ENCODE measurements around the gene CEBPG. TPM values are rescaled to one million over a fixed set of nuclear protein-coding genes. Genes with fewer than 3 reads are reported as not detected.

Gene CEBPG
- polyA plus RNA-seq, 2 donors, result 18.3 to 20.6 TPM

GRCh38 chr19:33416307-33417215, 43.1 kb downstream of the CEBPG start:
- Histone ChIP-seq H3K4me1 (ENCODE audit: control insufficient read depth in 2 of 2, insufficient read depth in 2 of 2, low read length in 1 of 2) (peaks cover 0 to 10% of the 10 kb centered on the region in 2 donors), H3K36me3 (ENCODE audit: control insufficient read depth in 2 of 2, insufficient read depth in 2 of 2, low read length in 1 of 2) (peaks cover 0 to 3% of the 10 kb centered on the region in 2 donors), H3K27me3 (ENCODE audit: control insufficient read depth in 1 of 2, insufficient read depth in 2 of 2, low read length in 2 of 2) (no peaks in the 10 kb centered on the region), H3K27ac (ENCODE audit: low read depth in 2 of 2, low read length in 1 of 2) (no peak overlapping the region), H3K9me3 (ENCODE audit: control insufficient read depth in 2 of 2, insufficient read depth in 1 of 2, low read depth in 1 of 2, low read length in 1 of 2) (peaks cover 0 to 3% of the 10 kb centered on the region in 2 donors), H3K4me3 (ENCODE audit: low read depth in 1 of 2, low read length in 2 of 2) (no peak overlapping the region)
- 32 to 41% methylated on average over 27 of the region's 27 CpGs for WGBS, 2 donors

- Histone ChIP-seq H3K4me1 (ENCODE audit: control insufficient read depth in 2 of 2, insufficient read depth in 2 of 2, low read length in 1 of 2) (peaks cover 0 to 8% of the 10 kb centered on the region in 2 donors), H3K27ac (ENCODE audit: low read depth in 2 of 2, low read length in 1 of 2) (no peak overlapping the region), H3K9me3 (ENCODE audit: control insufficient read depth in 2 of 2, insufficient read depth in 1 of 2, low read depth in 1 of 2, low read length in 1 of 2) (peaks cover 0 to 3% of the 10 kb centered on the region in 2 donors), H3K4me3 (ENCODE audit: low read depth in 1 of 2, low read length in 2 of 2) (no peak overlapping the region), H3K36me3 (ENCODE audit: control insufficient read depth in 2 of 2, insufficient read depth in 2 of 2, low read length in 1 of 2) (peaks cover 0 to 3% of the 10 kb centered on the region in 2 donors), H3K27me3 (ENCODE audit: control insufficient read depth in 1 of 2, insufficient read depth in 2 of 2, low read length in 2 of 2) (no peaks in the 10 kb centered on the region)
- 92 to 96% methylated on average over 14 of the region's 14 CpGs for WGBS, 2 donors
Observed at GRCh38 chr19:33417751-33418150, 44.2 kb downstream of the CEBPG start.

GRCh38 chr19:33418461-33418860, 45.0 kb downstream of the CEBPG start:
- WGBS, 2 donors, result 87 to 88% methylated on average over 12 of the region's 12 CpGs
- peaks cover 0 to 3% of the 10 kb centered on the region in 2 donors for H3K36me3 ChIP-seq (ENCODE audit: control insufficient read depth in 2 of 2, insufficient read depth in 2 of 2, low read length in 1 of 2)
- H3K4me3 ChIP-seq (ENCODE audit: low read depth in 1 of 2, low read length in 2 of 2), result no peak overlapping the region
- H3K27me3 ChIP-seq (ENCODE audit: control insufficient read depth in 1 of 2, insufficient read depth in 2 of 2, low read length in 2 of 2), result no peaks in the 10 kb centered on the region
- no peaks in the 10 kb centered on the region for H3K9me3 ChIP-seq (ENCODE audit: control insufficient read depth in 2 of 2, insufficient read depth in 1 of 2, low read depth in 1 of 2, low read length in 1 of 2)
- H3K4me1 ChIP-seq (ENCODE audit: control insufficient read depth in 2 of 2, insufficient read depth in 2 of 2, low read length in 1 of 2), result peaks cover 0 to 3% of the 10 kb centered on the region in 2 donors
- no peak overlapping the region for H3K27ac ChIP-seq (ENCODE audit: low read depth in 2 of 2, low read length in 1 of 2)

- H3K9me3 ChIP-seq (ENCODE audit: control insufficient read depth in 2 of 2, insufficient read depth in 1 of 2, low read depth in 1 of 2, low read length in 1 of 2), result no peaks in the 10 kb centered on the region
- no peaks in the 10 kb centered on the region for H3K27me3 ChIP-seq (ENCODE audit: control insufficient read depth in 1 of 2, insufficient read depth in 2 of 2, low read length in 2 of 2)
- no peak overlapping the region for H3K4me3 ChIP-seq (ENCODE audit: low read depth in 1 of 2, low read length in 2 of 2)
- H3K36me3 ChIP-seq (ENCODE audit: control insufficient read depth in 2 of 2, insufficient read depth in 2 of 2, low read length in 1 of 2), result peaks cover 0 to 3% of the 10 kb centered on the region in 2 donors
- no peak overlapping the region for H3K27ac ChIP-seq (ENCODE audit: low read depth in 2 of 2, low read length in 1 of 2)
- 86 to 87% methylated on average over 20 of the region's 20 CpGs for WGBS, 2 donors
- H3K4me1 ChIP-seq (ENCODE audit: control insufficient read depth in 2 of 2, insufficient read depth in 2 of 2, low read length in 1 of 2), result peaks cover 0 to 3% of the 10 kb centered on the region in 2 donors
Observed at GRCh38 chr19:33418871-33419787, 45.6 kb downstream of the CEBPG start.

GRCh38 chr19:33419788-33420130, 46.2 kb downstream of the CEBPG start:
- Histone ChIP-seq H3K27ac (ENCODE audit: low read depth in 2 of 2, low read length in 1 of 2) (no peak overlapping the region), H3K27me3 (ENCODE audit: control insufficient read depth in 1 of 2, insufficient read depth in 2 of 2, low read length in 2 of 2) (no peaks in the 10 kb centered on the region), H3K4me1 (ENCODE audit: control insufficient read depth in 2 of 2, insufficient read depth in 2 of 2, low read length in 1 of 2) (peaks cover 0 to 3% of the 10 kb centered on the region in 2 donors), H3K4me3 (ENCODE audit: low read depth in 1 of 2, low read length in 2 of 2) (no peak overlapping the region), H3K9me3 (ENCODE audit: control insufficient read depth in 2 of 2, insufficient read depth in 1 of 2, low read depth in 1 of 2, low read length in 1 of 2) (no peaks in the 10 kb centered on the region), H3K36me3 (ENCODE audit: control insufficient read depth in 2 of 2, insufficient read depth in 2 of 2, low read length in 1 of 2) (peaks cover 0 to 3% of the 10 kb centered on the region in 2 donors)
- 54 to 68% methylated on average over 6 of the region's 6 CpGs for WGBS, 2 donors

GRCh38 chr19:33420821-33421220, 47.3 kb downstream of the CEBPG start:
- H3K4me3 ChIP-seq (ENCODE audit: low read depth in 1 of 2, low read length in 2 of 2), result no peak overlapping the region
- no peaks in the 10 kb centered on the region for H3K27me3 ChIP-seq (ENCODE audit: control insufficient read depth in 1 of 2, insufficient read depth in 2 of 2, low read length in 2 of 2)
- 80 to 92% methylated on average over 9 of the region's 9 CpGs for WGBS, 2 donors
- H3K9me3 ChIP-seq (ENCODE audit: control insufficient read depth in 2 of 2, insufficient read depth in 1 of 2, low read depth in 1 of 2, low read length in 1 of 2), result no peaks in the 10 kb centered on the region
- H3K27ac ChIP-seq (ENCODE audit: low read depth in 2 of 2, low read length in 1 of 2), result no peak overlapping the region
- H3K4me1 ChIP-seq (ENCODE audit: control insufficient read depth in 2 of 2, insufficient read depth in 2 of 2, low read length in 1 of 2), result peaks cover 0 to 3% of the 10 kb centered on the region in 2 donors
- H3K36me3 ChIP-seq (ENCODE audit: control insufficient read depth in 2 of 2, insufficient read depth in 2 of 2, low read length in 1 of 2), result no peaks in the 10 kb centered on the region

GRCh38 chr19:33421368-33421767, 47.9 kb downstream of the CEBPG start:
- no peak overlapping the region for H3K4me3 ChIP-seq (ENCODE audit: low read depth in 1 of 2, low read length in 2 of 2)
- H3K27me3 ChIP-seq (ENCODE audit: control insufficient read depth in 1 of 2, insufficient read depth in 2 of 2, low read length in 2 of 2), result no peaks in the 10 kb centered on the region
- 94 to 97% methylated on average over 7 of the region's 7 CpGs for WGBS, 2 donors
- no peak overlapping the region for H3K27ac ChIP-seq (ENCODE audit: low read depth in 2 of 2, low read length in 1 of 2)
- no peaks in the 10 kb centered on the region for H3K9me3 ChIP-seq (ENCODE audit: control insufficient read depth in 2 of 2, insufficient read depth in 1 of 2, low read depth in 1 of 2, low read length in 1 of 2)
- H3K4me1 ChIP-seq (ENCODE audit: control insufficient read depth in 2 of 2, insufficient read depth in 2 of 2, low read length in 1 of 2), result peaks cover 0 to 2% of the 10 kb centered on the region in 2 donors
- no peaks in the 10 kb centered on the region for H3K36me3 ChIP-seq (ENCODE audit: control insufficient read depth in 2 of 2, insufficient read depth in 2 of 2, low read length in 1 of 2)

GRCh38 chr19:33422369-33423180, 49.1 kb downstream of the CEBPG start:
- Histone ChIP-seq H3K36me3 (ENCODE audit: control insufficient read depth in 2 of 2, insufficient read depth in 2 of 2, low read length in 1 of 2) (no peaks in the 10 kb centered on the region), H3K4me3 (ENCODE audit: low read depth in 1 of 2, low read length in 2 of 2) (no peak overlapping the region), H3K27ac (ENCODE audit: low read depth in 2 of 2, low read length in 1 of 2) (no peak overlapping the region), H3K27me3 (ENCODE audit: control insufficient read depth in 1 of 2, insufficient read depth in 2 of 2, low read length in 2 of 2) (no peaks in the 10 kb centered on the region), H3K4me1 (ENCODE audit: control insufficient read depth in 2 of 2, insufficient read depth in 2 of 2, low read length in 1 of 2) (no peaks in the 10 kb centered on the region), H3K9me3 (ENCODE audit: control insufficient read depth in 2 of 2, insufficient read depth in 1 of 2, low read depth in 1 of 2, low read length in 1 of 2) (no peaks in the 10 kb centered on the region)
- 97 to 98% methylated on average over 3 of the region's 3 CpGs for WGBS, 2 donors

- H3K9me3 ChIP-seq (ENCODE audit: control insufficient read depth in 2 of 2, insufficient read depth in 1 of 2, low read depth in 1 of 2, low read length in 1 of 2), result no peaks in the 10 kb centered on the region
- WGBS, 2 donors, result 89 to 93% methylated on average over 8 of the region's 8 CpGs
- H3K27me3 ChIP-seq (ENCODE audit: control insufficient read depth in 1 of 2, insufficient read depth in 2 of 2, low read length in 2 of 2), result no peaks in the 10 kb centered on the region
- H3K4me3 ChIP-seq (ENCODE audit: low read depth in 1 of 2, low read length in 2 of 2), result no peak overlapping the region
- no peak overlapping the region for H3K27ac ChIP-seq (ENCODE audit: low read depth in 2 of 2, low read length in 1 of 2)
- no peaks in the 10 kb centered on the region for H3K4me1 ChIP-seq (ENCODE audit: control insufficient read depth in 2 of 2, insufficient read depth in 2 of 2, low read length in 1 of 2)
- no peaks in the 10 kb centered on the region for H3K36me3 ChIP-seq (ENCODE audit: control insufficient read depth in 2 of 2, insufficient read depth in 2 of 2, low read length in 1 of 2)
Observed at GRCh38 chr19:33424181-33424580, 50.7 kb downstream of the CEBPG start.
